ENCODE data around the gene BRAT1.

The BRAT1 gene

DNA sequence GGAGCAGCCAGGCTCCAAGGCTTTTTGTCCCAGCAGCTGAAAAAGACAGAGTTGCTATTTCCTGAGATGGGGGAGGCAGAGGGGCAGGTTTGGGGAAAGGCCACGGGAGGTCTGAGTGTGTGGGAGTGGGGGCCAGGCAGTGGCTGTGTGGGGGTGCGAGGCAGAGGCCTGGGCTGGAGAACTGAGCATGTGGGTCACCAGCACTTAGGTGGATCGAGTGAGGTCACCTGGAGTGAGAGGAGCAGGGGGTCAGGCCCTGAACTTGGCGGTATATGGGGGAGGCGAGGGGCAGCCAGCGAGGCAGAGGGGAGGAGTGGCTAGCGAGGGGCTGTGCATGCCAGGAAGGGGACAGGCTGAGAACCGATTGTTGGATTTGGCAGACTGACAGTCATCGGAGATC lies 31.8 kb upstream of the BRAT1 start:
- peaks cover 50% of the 10 kb centered on the region for H3K36me3 ChIP-seq
- no peaks in the 10 kb centered on the region for H3K27me3 ChIP-seq
- H3K4me1 ChIP-seq (ENCODE audit: control insufficient read depth in 1 of 2, insufficient read depth in 1 of 2, low read depth in 1 of 2, low read length in 1 of 2), result no peaks in the 10 kb centered on the region
- H3K27ac ChIP-seq, result no peak overlapping the region
- no peaks in the 10 kb centered on the region for H3K9me3 ChIP-seq
- H3K4me3 ChIP-seq (ENCODE audit: low read depth in 1 of 2, low read length in 1 of 2), result no peak overlapping the region
- TF ChIP-seq, protein P1, sequence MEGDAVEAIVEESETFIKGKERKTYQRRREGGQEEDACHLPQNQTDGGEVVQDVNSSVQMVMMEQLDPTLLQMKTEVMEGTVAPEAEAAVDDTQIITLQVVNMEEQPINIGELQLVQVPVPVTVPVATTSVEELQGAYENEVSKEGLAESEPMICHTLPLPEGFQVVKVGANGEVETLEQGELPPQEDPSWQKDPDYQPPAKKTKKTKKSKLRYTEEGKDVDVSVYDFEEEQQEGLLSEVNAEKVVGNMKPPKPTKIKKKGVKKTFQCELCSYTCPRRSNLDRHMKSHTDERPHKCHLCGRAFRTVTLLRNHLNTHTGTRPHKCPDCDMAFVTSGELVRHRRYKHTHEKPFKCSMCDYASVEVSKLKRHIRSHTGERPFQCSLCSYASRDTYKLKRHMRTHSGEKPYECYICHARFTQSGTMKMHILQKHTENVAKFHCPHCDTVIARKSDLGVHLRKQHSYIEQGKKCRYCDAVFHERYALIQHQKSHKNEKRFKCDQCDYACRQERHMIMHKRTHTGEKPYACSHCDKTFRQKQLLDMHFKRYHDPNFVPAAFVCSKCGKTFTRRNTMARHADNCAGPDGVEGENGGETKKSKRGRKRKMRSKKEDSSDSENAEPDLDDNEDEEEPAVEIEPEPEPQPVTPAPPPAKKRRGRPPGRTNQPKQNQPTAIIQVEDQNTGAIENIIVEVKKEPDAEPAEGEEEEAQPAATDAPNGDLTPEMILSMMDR (IDR thresholded peaks at IDR 0.05), result no peak

DNA sequence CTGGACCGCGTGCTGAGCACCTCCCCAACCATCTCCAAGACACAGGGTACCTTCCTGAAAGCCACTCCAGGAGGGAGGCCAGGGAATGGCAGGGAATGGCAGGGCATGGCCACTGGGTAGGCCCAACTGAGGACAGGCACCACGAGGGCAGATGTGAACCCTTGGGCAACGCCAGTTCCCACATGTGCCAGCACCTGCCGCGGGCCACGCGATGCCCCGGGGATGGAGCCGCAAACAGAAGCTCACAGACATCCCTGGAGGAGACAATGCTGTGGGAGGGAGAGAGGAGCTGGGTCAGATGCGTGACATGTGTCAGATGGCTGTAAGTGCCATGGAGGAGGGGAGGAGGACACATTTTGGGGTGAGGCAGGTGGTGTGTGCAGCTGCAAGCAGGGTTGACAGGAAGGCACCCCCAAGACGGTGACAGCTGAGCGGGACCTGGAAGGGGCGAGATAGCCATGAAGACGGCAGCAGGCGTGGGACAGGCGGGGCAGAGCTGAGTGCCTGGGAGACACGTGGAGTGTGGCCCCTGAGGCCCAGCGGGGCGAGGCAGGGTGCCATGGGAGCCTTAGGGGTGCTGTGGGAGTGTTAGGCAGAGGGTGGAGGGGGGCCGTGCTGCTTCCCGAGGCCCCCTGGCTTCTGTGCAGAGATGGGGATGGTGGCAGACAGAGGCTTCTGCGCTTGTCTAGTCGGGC lies 31.1 kb upstream of the BRAT1 start:
- Histone ChIP-seq H3K27ac (no peak overlapping the region), H3K9me3 (no peaks in the 10 kb centered on the region), H3K4me1 (ENCODE audit: control insufficient read depth in 1 of 2, insufficient read depth in 1 of 2, low read depth in 1 of 2, low read length in 1 of 2) (no peaks in the 10 kb centered on the region), H3K36me3 (peaks cover 45% of the 10 kb centered on the region), H3K4me3 (ENCODE audit: low read depth in 1 of 2, low read length in 1 of 2) (no peak overlapping the region), H3K27me3 (no peaks in the 10 kb centered on the region)
- TF ChIP-seq, protein P1 (IDR thresholded peaks at IDR 0.05), result no peak

DNA sequence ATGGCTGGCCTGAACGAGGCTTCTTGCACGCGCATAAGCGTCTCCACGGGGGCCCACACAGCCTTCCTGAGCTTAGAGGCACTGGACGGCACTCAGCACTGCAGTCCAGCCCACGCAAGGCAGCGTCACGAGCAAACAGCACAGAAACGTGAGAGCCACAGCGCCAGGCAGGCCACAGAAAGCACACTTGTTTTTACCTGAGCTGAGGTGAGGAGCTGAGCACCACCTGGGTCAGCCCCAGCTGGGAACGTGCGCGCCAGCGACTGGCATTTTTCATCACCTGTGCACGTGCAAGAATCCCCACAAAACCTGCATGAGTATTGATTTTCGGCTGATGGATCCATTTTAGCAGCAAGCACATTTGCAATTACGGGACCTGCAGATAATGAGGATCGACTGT lies 30.1 kb upstream of the BRAT1 start:
- H3K27me3 ChIP-seq, result no peaks in the 10 kb centered on the region
- H3K9me3 ChIP-seq, result no peaks in the 10 kb centered on the region
- H3K4me1 ChIP-seq (ENCODE audit: control insufficient read depth in 1 of 2, insufficient read depth in 1 of 2, low read depth in 1 of 2, low read length in 1 of 2), result no peaks in the 10 kb centered on the region
- TF ChIP-seq, protein P1 (IDR thresholded peaks at IDR 0.05), result no peak
- H3K27ac ChIP-seq, result no peak overlapping the region
- no peak overlapping the region for H3K4me3 ChIP-seq (ENCODE audit: low read depth in 1 of 2, low read length in 1 of 2)
- peaks cover 40% of the 10 kb centered on the region for H3K36me3 ChIP-seq

DNA sequence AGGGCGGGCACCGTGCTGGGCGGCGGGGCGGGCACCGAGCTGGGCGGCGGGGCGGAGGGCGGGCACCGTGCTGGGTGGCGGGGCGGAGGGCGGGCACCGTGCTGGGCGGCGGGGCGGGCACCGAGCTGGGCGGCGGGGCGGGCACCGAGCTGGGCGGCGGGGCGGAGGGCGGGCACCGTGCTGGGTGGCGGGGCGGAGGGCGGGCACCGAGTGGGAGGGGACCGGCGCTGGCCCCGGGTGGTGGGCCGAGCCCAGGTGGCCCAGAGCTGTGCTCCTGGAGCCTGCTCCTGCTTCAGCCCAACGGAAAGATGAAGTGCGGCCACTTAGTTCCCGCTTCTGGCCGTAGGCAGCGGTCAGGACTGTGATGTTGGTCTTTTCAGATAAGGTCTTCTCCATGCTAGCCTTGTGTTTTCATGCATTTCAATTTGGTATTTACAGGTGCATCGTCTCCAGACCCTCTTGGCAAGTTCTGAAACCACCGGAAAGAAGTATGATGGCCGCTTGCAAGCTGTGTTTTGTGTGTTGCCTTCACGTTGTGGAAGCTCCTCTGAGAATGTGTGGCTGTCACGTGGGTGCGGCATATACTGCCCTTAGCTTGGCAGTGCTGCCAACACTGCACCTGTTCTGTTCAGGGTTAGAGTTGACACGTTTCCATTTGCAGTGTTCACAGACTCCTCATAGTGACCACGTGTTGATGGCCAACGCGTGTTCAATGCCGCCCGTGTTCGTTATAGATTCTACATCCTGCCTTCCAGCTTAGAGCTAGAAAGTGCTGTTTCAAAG lies 28.7 kb upstream of the BRAT1 start:
- H3K27ac ChIP-seq, result no peak overlapping the region
- no peaks in the 10 kb centered on the region for H3K9me3 ChIP-seq
- peaks cover 32% of the 10 kb centered on the region for H3K36me3 ChIP-seq
- H3K4me3 ChIP-seq (ENCODE audit: low read depth in 1 of 2, low read length in 1 of 2), result no peak overlapping the region
- no peaks in the 10 kb centered on the region for H3K4me1 ChIP-seq (ENCODE audit: control insufficient read depth in 1 of 2, insufficient read depth in 1 of 2, low read depth in 1 of 2, low read length in 1 of 2)
- TF ChIP-seq, protein P1 (IDR thresholded peaks at IDR 0.05), result no peak
- H3K27me3 ChIP-seq, result no peaks in the 10 kb centered on the region

DNA sequence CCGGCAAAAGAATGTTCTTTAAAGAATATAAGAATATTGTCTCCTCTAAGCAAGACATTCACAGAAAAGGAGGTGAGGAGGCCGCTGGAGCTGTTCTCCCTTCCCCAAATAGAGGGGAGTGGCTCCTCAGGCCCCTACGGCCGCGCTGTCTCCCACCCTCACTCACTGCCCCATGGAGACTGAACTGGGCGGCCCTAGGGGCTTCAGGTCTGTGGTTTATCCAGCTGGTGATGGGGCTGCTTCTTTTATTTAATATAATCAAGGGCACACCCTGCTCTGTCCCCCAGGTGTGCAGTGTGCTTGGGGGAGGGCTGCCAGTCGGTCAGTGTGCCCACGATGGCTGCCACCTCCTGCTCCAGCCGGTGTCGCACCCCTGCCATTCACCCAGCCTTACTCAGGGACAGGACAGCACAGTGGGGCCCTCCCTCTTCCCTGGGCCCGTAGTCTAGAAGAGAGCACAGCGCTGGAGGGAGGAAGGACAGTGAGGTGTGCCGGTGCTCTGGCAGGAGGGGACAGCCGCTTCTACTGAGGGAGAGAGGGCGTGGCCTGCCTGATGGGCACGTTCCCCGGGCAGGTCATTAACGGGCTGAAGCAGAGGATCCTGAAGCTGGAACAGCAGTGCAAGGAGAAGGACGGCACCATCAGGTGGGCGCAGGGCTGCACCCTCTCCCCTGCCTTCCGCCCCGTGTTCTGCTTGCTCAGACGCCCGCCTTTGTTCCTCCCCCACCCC lies 26.8 kb upstream of the BRAT1 start:
- Histone ChIP-seq H3K4me3 (ENCODE audit: low read depth in 1 of 2, low read length in 1 of 2) (no peak overlapping the region), H3K4me1 (ENCODE audit: control insufficient read depth in 1 of 2, insufficient read depth in 1 of 2, low read depth in 1 of 2, low read length in 1 of 2) (no peaks in the 10 kb centered on the region), H3K36me3 (peaks cover 31% of the 10 kb centered on the region), H3K27ac (no peak overlapping the region), H3K27me3 (no peaks in the 10 kb centered on the region), H3K9me3 (no peaks in the 10 kb centered on the region)
- TF ChIP-seq, protein P1 (IDR thresholded peaks at IDR 0.05), result no peak
